Ovary (tissue), 3 donors: ENCODE data around the gene ADH1C.

Experiments used
- EP300 ChIP-seq: sonication (generic); formaldehyde crosslinking; IDR thresholded peaks from one replicate; pipeline ENCODE4 v1.6.1; 2017; ENCODE audit warnings: antibody characterized with exemption
- POLR2A ChIP-seq: fragments of 450-650 bp; IDR thresholded peaks from one replicate; pipeline ENCODE4 v1.6.1; 2017; ENCODE audit warnings: antibody characterized with exemption, mild to moderate bottlenecking, moderate library complexity
- TF ChIP-seq, protein P1 (sequence below), 3 donors: fragments of 450-650 bp in 2 of 3; fragments of 200-600 bp in 1 of 3; IDR thresholded peaks; one replicate each; pipeline versions ENCODE4 v1.5.1 to v1.8.0; 2016 to 2022; ENCODE audit warnings: antibody characterized with exemption in 3 of 3, mild to moderate bottlenecking in 1 of 3
- donor health status: DM: no; HTN: no; CAD: no.

DNA sequence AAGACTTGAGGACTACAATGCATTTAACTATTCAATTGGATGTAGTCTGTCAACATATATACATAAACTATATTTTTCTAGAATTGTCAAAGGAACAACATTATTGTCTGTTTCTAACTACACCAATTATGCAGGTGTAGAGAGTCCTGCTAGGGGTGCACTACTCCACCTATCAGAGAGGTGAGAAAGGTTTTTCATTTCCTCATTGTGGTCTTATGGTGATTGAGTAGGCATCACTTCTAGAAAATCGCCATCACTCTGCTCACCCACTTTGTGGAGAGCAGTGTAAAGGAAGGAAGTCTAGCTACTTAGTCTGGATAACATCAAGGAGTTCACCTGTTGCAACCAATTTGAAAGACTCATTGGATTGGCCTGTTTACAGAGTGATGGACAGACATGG, 4.4 kb upstream of the ADH1C start:
- TF ChIP-seq, protein P1, sequence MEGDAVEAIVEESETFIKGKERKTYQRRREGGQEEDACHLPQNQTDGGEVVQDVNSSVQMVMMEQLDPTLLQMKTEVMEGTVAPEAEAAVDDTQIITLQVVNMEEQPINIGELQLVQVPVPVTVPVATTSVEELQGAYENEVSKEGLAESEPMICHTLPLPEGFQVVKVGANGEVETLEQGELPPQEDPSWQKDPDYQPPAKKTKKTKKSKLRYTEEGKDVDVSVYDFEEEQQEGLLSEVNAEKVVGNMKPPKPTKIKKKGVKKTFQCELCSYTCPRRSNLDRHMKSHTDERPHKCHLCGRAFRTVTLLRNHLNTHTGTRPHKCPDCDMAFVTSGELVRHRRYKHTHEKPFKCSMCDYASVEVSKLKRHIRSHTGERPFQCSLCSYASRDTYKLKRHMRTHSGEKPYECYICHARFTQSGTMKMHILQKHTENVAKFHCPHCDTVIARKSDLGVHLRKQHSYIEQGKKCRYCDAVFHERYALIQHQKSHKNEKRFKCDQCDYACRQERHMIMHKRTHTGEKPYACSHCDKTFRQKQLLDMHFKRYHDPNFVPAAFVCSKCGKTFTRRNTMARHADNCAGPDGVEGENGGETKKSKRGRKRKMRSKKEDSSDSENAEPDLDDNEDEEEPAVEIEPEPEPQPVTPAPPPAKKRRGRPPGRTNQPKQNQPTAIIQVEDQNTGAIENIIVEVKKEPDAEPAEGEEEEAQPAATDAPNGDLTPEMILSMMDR (IDR thresholded peaks at IDR 0.05) = no peak
- TF ChIP-seq POLR2A (no peak), EP300 (no peak)
